Renal cortex interstitium (tissue), 11 donors: Measurements from ENCODE around the gene SCARB1. TPM values are rescaled to one million over a fixed set of nuclear protein-coding genes. Genes with fewer than 3 reads are reported as not detected.
A peak's percentile ranks its signal among the peaks of the same experiment; 100 is the strongest.

Experiments
- DNase-seq, 11 donors: peaks; one replicate each; pipeline ENCODE4 v3.0.0-alpha.2; 2013; ENCODE audit warnings: low read depth in 9 of 11, low spot score in 4 of 11; ENCODE audit errors: extremely low read depth in 1 of 11
- polyA plus RNA-seq, 3 donors: library from polyadenylated mRNA; unstranded; fragments of 120-200 nt; gene quantifications; one replicate each; pipeline ENCODE4 v1.2.1, GENCODE V29; 2013; ENCODE audit not compliant: insufficient read length in 3 of 3

The SCARB1 gene
- polyA plus RNA-seq, 3 donors, result 22.4 to 27.6 (median 22.9) TPM

DNA sequence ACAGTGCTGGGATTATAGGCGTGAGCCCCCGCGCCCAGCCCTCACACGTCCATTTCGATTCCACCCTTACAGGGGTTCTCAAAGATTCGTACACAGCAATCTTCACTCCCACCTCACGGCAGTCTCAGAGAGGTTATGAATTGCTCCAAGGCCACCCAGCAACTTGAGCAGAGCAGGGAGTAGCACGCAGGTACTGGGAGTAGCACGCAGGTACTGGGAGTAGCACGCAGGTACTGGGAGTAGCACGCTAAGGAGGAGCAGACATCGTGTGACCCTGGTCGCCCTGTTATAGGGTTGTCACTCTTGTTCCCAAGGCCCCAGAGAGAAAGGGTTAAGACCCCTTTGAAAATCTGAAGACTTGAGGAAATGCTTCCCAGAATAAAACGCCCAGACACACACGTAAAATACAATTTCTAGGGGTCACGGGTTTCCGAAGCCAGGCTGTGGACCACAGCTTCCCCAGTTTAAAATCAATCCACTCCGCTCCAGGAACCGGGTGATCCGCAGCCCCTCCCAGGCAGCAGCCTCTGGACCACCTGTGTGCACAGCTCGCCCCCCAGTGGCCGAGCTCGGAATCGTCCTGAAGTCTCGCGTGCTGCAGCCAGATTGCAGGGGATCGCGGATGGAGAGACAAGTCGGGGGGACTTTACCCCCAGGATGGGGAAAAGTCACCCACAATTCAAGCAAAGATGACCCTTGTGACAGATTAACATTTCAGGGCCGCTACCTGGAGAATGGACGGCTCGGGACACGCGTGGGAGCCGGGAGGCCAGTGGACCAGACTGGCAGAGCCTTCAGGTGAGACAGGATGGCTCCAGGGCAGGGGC lies 92.0 kb downstream of the SCARB1 start:
- DNase-seq, result peak in 6 of 11 donors; percentile 65 to 77 (median 72)

DNA sequence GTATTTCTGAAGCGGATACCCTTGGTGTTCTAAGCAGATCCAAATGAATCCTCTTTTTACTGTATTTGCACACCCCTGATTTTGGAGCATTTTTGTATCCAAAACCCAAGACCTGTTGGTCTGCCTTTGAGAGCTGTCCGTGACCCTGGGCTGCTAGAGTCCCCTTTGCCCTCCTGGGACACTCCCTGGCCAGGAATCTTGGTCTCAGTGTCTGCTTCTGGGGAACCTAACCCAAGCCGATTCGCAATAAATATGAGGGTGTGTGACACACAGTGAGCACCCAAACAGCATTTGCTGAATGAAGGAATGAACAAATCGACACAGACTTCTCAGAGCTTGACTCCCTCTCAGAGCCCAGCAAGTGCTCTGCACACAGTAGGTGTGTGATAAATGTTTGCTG lies 92.9 kb downstream of the SCARB1 start:
- DNase-seq, result no peak

DNA sequence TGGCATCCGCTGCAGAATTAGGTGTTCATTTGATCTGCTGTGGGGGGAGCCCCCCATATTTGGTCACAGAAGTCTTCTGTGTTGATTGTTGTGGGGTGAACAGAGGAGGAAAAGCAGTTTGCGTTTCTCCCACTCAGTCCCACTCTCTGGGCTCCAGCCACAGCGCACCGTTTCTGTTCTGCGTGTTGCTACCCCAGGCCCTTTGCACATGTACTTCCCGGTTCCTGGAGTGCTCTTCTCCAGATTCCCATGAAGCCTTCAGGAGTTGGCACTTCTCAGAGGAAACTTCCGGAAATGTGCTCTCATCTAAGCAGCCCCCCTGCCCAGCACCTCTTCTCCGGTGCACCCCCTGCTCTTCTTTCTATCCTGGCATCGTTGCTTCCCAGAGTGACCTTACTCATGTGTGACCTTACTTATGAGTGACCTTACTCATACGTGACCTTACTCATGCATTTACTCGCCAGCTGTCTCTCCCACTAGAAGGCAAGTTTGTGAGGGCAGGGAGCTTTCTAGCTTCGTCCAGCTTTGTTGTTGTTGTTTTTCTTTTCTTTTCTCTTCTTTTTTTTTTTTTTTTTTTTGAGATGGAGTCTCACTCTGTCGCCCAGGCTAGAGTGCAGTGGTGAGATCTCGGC lies 93.7 kb downstream of the SCARB1 start:
- DNase-seq, result no peak

DNA sequence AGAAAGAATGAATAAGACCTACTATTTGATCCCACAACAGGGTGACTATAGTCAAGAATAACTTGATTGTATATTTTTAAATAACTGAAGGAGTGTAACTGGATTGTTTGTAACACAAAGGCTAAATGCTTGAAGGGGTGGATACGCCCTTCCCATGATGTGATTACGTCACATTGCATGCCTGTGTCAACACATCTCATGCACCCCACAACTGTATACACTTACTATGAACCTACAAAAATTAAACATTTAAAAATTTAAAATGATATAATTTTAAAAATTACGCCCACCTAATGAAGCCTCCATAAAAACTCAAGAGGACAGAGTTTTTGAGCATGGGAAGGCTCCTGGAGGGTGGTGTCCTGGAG lies 94.5 kb downstream of the SCARB1 start:
- DNase-seq, result no peak

DNA sequence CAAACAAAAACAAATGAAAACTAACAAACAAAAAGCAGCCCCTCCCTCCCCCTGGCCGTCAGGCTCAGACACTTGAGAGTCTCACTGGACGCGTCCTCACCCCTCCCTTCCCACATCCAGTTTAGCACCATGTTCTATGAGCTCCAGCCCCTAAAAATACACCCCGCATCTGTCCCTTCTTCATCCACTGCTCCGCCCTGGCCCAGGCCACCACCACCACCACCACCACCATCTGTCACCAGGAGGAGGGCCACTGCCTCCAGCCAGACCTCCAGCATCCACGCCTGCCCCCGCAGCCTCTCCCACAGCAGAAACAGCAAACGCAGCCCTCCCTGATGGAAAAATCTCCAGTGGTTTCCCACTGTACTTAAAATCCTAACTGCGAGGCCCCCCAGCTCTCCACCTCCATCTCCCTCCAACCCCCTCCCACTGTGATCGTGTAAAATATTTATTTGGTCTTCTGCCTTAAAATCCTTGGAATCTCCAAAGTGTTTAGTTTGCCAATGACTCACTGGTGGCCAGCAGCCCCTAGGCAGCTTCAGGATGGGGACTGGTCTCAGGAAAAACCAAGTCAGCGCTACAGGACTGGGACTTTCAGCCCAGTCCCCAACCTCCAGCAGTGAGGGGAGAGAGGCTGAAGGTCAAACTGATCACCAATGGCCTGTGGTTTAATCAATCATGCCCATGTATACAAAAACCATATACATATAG lies 95.1 kb downstream of the SCARB1 start:
- DNase-seq, result no peak

DNA sequence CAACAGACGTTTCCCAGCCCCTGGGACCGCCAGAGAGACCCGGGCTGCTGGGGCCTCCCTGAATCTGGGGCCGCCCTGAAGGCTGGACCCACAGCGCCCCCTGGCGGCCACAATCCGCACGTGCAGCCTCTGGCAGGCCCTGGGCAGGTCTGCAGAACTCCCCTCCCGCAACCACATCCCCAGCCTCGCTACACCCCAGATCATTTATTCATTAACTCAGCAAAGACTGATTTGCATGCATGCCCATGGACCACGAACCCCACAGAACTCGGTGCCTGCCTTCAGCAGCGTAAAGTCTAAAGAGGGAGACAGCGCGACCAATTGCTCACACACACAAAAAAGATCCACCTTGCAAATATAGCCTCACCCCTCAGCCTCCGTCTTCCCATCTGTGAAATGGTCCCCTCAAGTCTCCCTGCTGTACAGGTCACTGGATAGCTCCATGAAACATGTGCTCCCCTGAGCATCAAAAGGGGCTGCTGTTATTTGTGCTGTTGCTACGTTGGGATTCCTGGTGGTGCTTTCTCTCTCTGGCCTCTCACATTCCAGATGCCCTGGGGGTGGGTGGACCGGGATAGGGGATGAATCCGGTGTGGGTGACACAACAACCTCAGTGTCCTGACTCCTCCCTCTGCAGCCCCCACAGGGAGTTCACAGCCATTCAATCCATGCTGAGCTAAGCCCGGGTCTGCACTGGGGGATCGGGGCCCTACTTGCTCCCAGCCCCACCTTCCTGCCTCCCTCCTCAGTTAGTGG lies 96.4 kb downstream of the SCARB1 start:
- DNase-seq, result peak in 4 of 11 donors; percentile 65 to 77 (median 70)

DNA sequence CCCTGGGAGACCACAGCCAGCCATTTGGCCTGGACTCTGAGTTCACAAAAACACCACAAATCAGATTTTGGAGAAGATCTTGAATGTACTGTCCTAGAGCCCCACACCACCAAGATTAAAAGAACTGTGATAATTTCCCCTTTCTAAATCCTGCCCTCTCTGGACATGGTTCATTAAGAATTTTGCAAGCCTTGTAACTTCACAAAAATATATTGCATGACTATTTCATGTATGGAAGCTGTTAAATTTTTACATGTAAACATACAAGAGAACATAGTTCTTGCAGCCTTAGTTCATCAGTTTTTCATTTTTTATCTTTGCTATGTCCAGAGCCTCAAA lies 97.0 kb downstream of the SCARB1 start:
- no peak for DNase-seq

DNA sequence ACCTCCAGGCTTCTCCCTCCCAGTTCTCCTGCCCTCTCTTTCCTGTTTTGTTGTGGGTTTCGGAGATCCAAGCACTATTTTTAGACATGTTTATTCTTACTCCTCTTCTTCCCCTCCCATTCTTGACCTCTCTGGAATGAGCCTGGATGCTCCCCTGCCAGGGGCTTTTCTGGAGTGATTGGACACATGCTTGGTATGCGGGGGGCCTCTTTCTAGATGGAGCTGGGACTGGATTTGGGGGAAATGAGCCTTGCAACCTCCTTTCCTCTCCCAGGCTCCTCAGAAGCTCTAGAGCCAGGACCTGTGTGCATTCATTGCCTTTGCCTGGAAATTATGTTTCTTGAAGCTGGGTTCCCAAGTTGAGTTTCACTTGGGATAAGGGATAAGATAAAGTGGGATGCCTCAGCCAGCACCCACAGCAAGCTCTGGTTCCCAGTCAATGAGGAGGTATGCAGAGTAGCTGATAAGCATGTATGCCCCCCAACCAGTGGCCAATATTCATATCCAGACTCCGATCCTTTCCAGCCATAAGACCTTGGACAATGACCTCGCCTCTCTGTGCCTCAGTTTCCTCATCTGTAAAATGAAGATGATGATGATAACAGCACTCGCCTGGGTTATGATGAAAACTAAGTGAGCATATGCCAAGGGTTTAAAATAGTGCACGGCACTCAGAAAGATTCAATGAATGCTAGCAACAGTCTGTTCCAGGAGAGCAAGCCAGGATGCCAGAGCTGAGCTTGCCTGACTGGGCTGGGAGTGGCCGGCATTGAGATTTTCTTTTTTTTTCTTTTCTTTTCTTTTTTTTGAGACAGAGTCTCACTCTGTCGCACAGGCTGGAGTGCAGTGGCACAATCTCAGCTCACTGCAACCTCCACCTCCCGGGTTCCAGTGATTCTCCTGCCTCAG lies 97.8 kb downstream of the SCARB1 start:
- DNase-seq, result no peak

DNA sequence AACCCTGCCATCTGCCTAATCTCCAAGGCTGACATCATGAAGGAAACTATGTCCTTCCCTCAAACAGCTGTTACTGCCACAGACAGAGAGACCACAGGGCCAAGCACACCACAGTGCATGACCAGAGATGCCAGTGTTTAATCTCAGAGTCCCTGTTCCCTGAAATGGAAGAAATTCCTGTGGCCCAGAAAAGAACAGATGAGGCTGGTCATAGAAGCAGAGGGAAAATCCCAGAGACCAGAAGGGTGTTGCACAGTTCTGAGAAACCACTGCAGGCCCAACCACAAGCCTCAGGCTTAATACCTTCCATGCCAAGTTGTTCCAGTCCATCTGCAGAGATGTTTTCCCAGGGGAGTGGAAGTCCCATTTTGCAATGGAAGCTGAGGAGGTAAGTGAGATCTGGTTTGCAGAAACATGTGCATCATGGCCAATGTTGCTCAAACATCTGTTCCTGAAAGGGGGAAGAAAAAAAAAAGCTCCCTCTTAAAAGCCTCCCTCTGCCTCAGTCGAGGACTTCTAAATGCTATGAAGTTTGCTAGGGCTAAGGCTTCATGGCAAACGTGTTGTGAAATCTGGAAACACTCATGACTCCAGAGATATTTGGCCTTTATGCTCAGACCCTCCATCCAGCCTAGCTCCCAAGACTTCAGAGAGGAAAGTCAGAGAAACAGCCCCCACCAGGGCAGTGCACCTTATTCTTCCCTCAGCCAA lies 98.6 kb downstream of the SCARB1 start:
- no peak for DNase-seq

DNA sequence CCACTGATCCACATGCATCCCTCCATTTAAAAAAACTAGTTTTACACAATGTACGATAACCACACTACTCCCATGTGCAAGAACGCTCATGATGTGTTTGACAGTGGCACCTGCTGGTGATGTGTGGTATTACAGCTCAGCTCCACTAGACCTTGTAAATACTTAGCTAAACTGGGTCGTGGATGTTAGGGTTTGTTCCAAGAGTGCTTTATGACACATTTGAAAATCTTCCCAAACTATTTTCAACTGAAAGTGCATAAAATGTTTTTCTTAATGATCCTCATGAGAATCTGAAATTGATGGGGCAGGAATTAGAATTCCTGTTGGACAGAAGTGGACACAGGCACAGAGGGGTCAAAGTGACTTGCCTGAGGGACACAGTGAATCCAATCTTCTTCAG lies 99.2 kb downstream of the SCARB1 start:
- no peak for DNase-seq

DNA sequence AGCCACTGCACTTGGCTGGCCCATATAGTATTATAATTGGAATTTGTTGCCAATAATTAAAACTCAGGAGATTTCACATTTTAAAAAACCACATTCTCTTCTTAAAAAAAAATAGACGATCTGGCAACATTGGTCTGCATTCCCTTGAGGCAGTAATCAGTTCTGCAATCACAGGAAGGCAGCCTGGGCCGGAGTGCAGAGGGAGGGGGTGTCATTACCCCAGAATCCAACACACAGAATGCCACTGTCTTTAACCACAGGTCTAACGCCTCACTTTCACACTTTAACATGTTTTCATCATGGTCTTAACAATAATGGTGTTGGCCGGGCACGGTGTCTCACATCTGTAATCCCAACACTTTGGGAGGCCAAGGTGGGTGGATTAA lies 100.1 kb downstream of the SCARB1 start:
- DNase-seq, result no peak

DNA sequence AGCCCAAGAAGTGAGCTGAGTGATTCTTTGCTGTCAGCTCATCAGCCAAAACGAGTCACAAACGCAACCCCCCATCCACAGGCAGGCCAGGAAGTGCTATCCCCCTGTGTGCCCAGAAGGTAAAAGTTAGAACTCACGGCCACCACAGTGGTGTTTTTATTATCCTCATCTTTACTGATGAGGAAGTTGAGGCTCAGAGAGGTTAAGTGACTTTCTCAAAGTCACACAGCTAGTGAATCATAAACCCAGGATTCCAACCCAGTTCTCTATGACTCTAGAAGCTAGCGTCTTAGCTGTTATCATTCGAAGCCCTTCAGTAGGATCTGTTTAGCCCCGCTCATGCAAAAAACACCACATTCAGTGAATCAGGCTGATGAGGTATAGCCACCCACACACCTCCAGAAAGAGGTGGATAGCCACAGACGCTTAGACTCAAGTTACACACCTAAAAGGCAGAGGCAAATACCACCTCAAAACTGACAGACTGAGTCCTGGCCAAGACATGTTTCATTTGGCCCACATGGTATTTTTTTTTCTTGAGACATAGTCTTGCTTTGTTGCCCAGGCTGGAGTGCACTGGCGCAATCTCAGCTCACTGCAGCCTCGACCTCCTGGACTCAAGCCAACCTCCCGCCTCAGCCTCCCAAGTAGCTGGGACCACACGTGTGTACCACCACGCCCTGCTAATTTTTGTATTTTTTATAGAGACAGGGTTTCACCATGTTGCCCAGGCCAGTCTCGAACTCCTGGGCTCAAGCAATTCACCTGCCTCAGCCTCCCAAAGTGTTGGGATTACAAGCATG lies 100.7 kb downstream of the SCARB1 start:
- no peak for DNase-seq

DNA sequence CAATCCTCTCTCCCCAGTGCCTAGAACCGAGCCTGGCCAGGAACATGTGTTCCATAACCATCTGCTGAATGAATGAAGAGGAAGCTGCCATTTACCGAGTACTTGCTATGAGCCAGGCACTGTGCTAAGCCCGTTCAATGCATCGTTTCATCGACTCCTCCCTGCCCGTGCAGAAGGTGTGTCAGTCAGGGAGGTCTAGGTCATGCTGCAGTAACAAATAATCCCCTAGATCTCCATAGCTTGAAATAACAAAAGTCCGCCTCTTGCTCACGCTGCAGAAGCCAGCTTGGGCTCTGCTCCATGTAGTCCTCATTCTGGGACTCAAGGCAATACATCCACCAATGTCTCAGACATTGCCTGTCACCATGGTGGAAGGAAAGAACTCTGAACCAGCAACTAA lies 101.3 kb downstream of the SCARB1 start:
- DNase-seq, result no peak

DNA sequence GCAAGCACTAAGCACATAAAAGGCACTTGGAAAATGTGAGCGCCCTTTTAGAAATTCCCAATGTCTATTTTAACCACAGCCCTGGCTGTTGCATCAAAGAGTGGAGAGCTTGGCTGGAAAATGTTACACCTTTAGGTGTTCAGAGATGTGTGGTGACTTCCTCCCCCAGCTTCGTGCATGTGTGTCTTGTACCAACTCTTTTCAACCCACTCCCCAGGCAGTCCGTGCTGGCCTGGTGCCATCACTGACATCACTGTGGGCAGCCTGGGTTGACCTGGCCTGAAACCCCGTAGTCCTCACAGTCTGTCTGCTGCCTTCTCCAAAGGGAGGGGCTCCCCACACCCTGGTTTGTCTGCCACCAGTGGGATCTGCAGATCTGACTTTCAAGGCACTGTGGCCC lies 101.8 kb downstream of the SCARB1 start:
- no peak for DNase-seq

DNA sequence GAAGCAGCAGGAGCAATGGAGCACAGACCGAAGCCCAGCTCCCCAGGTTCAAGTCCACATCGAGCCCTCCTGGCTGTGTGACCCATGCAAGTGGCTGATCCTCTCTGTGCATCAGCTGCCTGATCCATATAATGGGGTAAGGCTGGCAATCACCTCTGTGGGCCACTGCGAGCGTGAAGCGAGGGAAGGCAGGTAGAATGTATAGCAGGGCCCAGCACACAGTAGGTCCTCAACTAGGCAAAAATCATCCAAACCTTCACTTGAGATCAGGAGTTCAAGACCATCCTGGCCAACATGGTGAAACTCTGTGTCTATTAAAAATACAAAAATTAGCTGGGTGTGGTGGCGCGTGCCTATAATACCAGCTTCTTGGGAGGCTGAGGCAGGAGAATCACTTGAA lies 102.6 kb downstream of the SCARB1 start:
- DNase-seq, result no peak

DNA sequence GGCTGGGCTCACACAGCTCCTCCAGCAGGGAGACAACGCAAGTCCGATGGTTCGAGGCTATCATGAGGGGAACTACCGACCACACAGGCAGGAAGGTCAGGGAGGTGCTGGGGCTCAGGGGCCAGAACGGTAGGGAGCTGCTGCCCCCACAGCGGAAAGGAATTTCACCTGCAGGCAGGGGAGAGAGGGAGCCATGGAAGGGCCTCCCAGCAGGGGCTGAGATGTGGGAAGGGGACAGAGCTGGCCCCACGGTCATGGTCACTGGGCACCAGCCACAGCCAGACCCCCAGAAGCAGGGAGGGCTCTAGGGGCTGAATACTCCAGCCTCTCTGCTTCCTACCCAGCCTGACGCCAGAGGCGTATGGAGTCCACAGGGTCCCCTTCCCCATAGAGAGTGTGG lies 103.1 kb downstream of the SCARB1 start:
- DNase-seq, result no peak

DNA sequence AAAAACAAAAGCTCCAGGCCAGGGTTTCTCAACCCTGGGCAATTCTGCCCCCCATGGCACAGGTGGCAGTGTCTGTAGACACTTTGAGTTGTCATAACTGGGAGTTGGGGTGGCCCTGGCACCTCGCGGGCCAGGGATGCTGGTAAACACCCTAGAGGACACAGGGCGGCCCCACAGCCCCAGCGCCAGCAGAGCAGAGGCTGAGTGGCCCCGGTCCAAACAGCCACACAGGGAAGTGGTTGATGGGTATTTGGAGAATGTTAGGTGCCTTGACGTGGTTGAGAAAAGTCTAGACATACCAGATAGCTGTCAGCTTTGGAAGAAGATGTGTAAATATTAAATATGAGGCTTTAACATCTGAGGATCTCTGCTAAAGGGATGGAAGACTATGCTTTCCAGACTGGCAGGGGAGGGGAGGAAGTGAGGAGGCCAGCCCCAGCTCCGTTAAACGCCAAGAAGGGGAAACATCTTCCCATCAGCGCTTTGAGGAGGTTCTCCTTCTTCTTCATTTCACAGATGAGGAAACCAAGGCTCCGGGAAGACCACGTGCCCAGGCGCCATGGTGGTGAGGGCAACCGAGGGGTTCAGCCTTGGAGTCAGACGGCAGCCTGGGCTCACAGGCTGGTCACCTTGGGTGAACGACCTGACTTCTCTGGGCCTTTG lies 103.7 kb downstream of the SCARB1 start:
- DNase-seq, result no peak
